ENCODE data around the gene STT3A.
"Not testable (repeated sequence)": the region's sequence is repeated elsewhere in the genome, so short reads cannot be mapped to it uniquely, and the experiment has no call there.

STT3A gene
- 40.1 to 102 reads per million in 2 donors for total RNA-seq

GRCh38 chr11:125592305-125593113 lies at the start of gene STT3A:
Gene STT3A, plus strand, starts transcription at chr11:125592852. Its CDS starts 3,064 bp downstream, at chr11:125595916.
- peak; percentile 94 for DNase-seq

- no peak for DNase-seq
Observed at GRCh38 chr11:125550780-125551179, 41.9 kb upstream of the STT3A start.

- DNase-seq = no peak
Observed at GRCh38 chr11:125551835-125552342, 40.8 kb upstream of the STT3A start.

- DNase-seq = no peak
Observed at GRCh38 chr11:125552927-125553326, 39.7 kb upstream of the STT3A start.

GRCh38 chr11:125553357-125553756 lies 39.3 kb upstream of the STT3A start:
- no peak for DNase-seq

- DNase-seq = no peak
Observed at GRCh38 chr11:125554038-125554437, 38.6 kb upstream of the STT3A start.

GRCh38 chr11:125559888-125560287 lies 32.8 kb upstream of the STT3A start:
- no peak for DNase-seq

- DNase-seq = no peak
Observed at GRCh38 chr11:125561924-125562323, 30.7 kb upstream of the STT3A start.

GRCh38 chr11:125562430-125562829 lies 30.2 kb upstream of the STT3A start:
- DNase-seq = no peak

- DNase-seq = no peak
Observed at GRCh38 chr11:125564357-125564756, 28.3 kb upstream of the STT3A start.

GRCh38 chr11:125566235-125566634 lies 26.4 kb upstream of the STT3A start:
- no peak for DNase-seq

GRCh38 chr11:125568970-125569914 lies 23.4 kb upstream of the STT3A start, which contains the start of gene EI24:
Gene EI24, plus strand, starts transcription at chr11:125569477. Its CDS starts 3,051 bp downstream, at chr11:125572528.
- peak; percentile 79 for DNase-seq

GRCh38 chr11:125569915-125570621 lies 22.6 kb upstream of the STT3A start:
- DNase-seq = no peak

GRCh38 chr11:125570952-125571351 lies 21.7 kb upstream of the STT3A start:
- no peak for DNase-seq

- no peak for DNase-seq
Observed at GRCh38 chr11:125572916-125573315, 19.7 kb upstream of the STT3A start.

- not testable (repeated sequence) for DNase-seq
Observed at GRCh38 chr11:125577181-125577580, 15.5 kb upstream of the STT3A start.

GRCh38 chr11:125578783-125579182 lies 13.9 kb upstream of the STT3A start:
- DNase-seq = no peak

- DNase-seq = no peak
Observed at GRCh38 chr11:125579811-125580210, 12.8 kb upstream of the STT3A start.

- no peak for DNase-seq
Observed at GRCh38 chr11:125583496-125583895, 9.2 kb upstream of the STT3A start.

GRCh38 chr11:125585487-125585886 lies 7.2 kb upstream of the STT3A start:
- no peak for DNase-seq

GRCh38 chr11:125586623-125587022 lies 6.0 kb upstream of the STT3A start:
- no peak for DNase-seq

- no peak for DNase-seq
Observed at GRCh38 chr11:125587480-125587879, 5.2 kb upstream of the STT3A start.

GRCh38 chr11:125588505-125588904 lies 4.1 kb upstream of the STT3A start:
- no peak for DNase-seq

Data from T-helper 9 cell (primary cell).